Activated naive CD8-positive, alpha-beta T cell (primary cell): ENCODE results near the gene MBIP.
"Not testable (repeated sequence)": the region's sequence is repeated elsewhere in the genome, so short reads cannot be mapped to it uniquely, and the experiment has no call there.

Experiments
- H3K27ac Mint-ChIP-seq: one replicate; pipeline ENCODE4 v1.8.0; 2021; ENCODE audit warnings: mixed read lengths
- H3K27me3 Mint-ChIP-seq: one replicate; pipeline ENCODE4 v1.8.0; 2021; ENCODE audit warnings: mixed read lengths
- H3K36me3 Mint-ChIP-seq: one replicate; pipeline ENCODE4 v1.8.0; 2021; ENCODE audit warnings: mixed read lengths
- H3K4me1 Mint-ChIP-seq: one replicate; pipeline ENCODE4 v1.8.0; 2021; ENCODE audit warnings: low read depth, mixed read lengths
- H3K4me3 Mint-ChIP-seq: one replicate; pipeline ENCODE4 v1.8.0; 2021; ENCODE audit warnings: mild to moderate bottlenecking, mixed read lengths
- H3K9me3 Mint-ChIP-seq: one replicate; pipeline ENCODE4 v1.8.0; 2021; ENCODE audit warnings: low read depth, mixed read lengths

The MBIP gene

GRCh38 chr14:36320200-36320896 is at the start of gene MBIP:
MBIP (minus strand) TSS chr14:36320637; CDS start chr14:36320588, 49 bp downstream.
- H3K36me3 Mint-ChIP-seq = peaks cover 2% of the 10 kb centered on the region
- H3K27ac Mint-ChIP-seq = peak within 1 kb of the TSS; percentile 98
- H3K9me3 Mint-ChIP-seq = no peaks in the 10 kb centered on the region
- peak within 1 kb of the TSS; percentile 95 for H3K4me3 Mint-ChIP-seq
- H3K27me3 Mint-ChIP-seq = peaks cover 5% of the 10 kb centered on the region
- peaks cover 46% of the 10 kb centered on the region for H3K4me1 Mint-ChIP-seq

- peaks cover 8% of the 10 kb centered on the region for H3K27me3 Mint-ChIP-seq
- no peaks in the 10 kb centered on the region for H3K36me3 Mint-ChIP-seq
- H3K4me1 Mint-ChIP-seq = no peaks in the 10 kb centered on the region
- no peak overlapping the region for H3K27ac Mint-ChIP-seq
- no peak overlapping the region for H3K4me3 Mint-ChIP-seq
- H3K9me3 Mint-ChIP-seq = no peaks in the 10 kb centered on the region
These were observed 47.7 kb upstream of the MBIP start for GRCh38 chr14:36367985-36368774.

GRCh38 chr14:36365766-36366165 is 45.3 kb upstream of the MBIP start:
- Mint-ChIP-seq H3K36me3 (no peaks in the 10 kb centered on the region), H3K27me3 (peaks cover 8% of the 10 kb centered on the region), H3K4me3 (no peak overlapping the region), H3K9me3 (no peaks in the 10 kb centered on the region), H3K27ac (no peak overlapping the region), H3K4me1 (no peaks in the 10 kb centered on the region)

- Mint-ChIP-seq H3K4me1 (no peaks in the 10 kb centered on the region), H3K27me3 (peaks cover 8% of the 10 kb centered on the region), H3K4me3 (no peak overlapping the region), H3K36me3 (no peaks in the 10 kb centered on the region), H3K9me3 (no peaks in the 10 kb centered on the region), H3K27ac (no peak overlapping the region)
These were observed 43.3 kb upstream of the MBIP start for GRCh38 chr14:36363704-36364103.

- H3K4me3 Mint-ChIP-seq = no peak overlapping the region
- H3K36me3 Mint-ChIP-seq = no peaks in the 10 kb centered on the region
- H3K27me3 Mint-ChIP-seq = peaks cover 10% of the 10 kb centered on the region
- H3K27ac Mint-ChIP-seq = no peak overlapping the region
- H3K9me3 Mint-ChIP-seq = no peaks in the 10 kb centered on the region
- H3K4me1 Mint-ChIP-seq = no peaks in the 10 kb centered on the region
These were observed 42.2 kb upstream of the MBIP start for GRCh38 chr14:36362648-36363047.

- H3K27ac Mint-ChIP-seq = no peak overlapping the region
- peaks cover 2% of the 10 kb centered on the region for H3K36me3 Mint-ChIP-seq
- peaks cover 8% of the 10 kb centered on the region for H3K9me3 Mint-ChIP-seq
These were observed 40.9 kb upstream of the MBIP start for GRCh38 chr14:36361210-36361853.

GRCh38 chr14:36356862-36357261 is 36.4 kb upstream of the MBIP start:
- Mint-ChIP-seq H3K36me3 (peaks cover 9% of the 10 kb centered on the region), H3K27ac (no peak overlapping the region), H3K27me3 (peaks cover 12% of the 10 kb centered on the region), H3K9me3 (peaks cover 27% of the 10 kb centered on the region), H3K4me3 (no peak overlapping the region), H3K4me1 (no peaks in the 10 kb centered on the region)

More at GRCh38 chr14:36361210-36361853, 40.9 kb upstream of the MBIP start:
- no peaks in the 10 kb centered on the region for H3K4me1 Mint-ChIP-seq
- no peak overlapping the region for H3K4me3 Mint-ChIP-seq
- peaks cover 5% of the 10 kb centered on the region for H3K27me3 Mint-ChIP-seq

- Mint-ChIP-seq H3K27ac (no peak overlapping the region), H3K4me1 (no peaks in the 10 kb centered on the region), H3K9me3 (no peaks in the 10 kb centered on the region), H3K4me3 (no peak overlapping the region), H3K27me3 (no peaks in the 10 kb centered on the region), H3K36me3 (no peaks in the 10 kb centered on the region)
These were observed 25.6 kb upstream of the MBIP start for GRCh38 chr14:36346052-36346451.

- H3K27ac Mint-ChIP-seq = no peak overlapping the region
- H3K27me3 Mint-ChIP-seq = peaks cover 4% of the 10 kb centered on the region
- no peak overlapping the region for H3K4me3 Mint-ChIP-seq
- H3K4me1 Mint-ChIP-seq = peaks cover 2% of the 10 kb centered on the region
- no peaks in the 10 kb centered on the region for H3K9me3 Mint-ChIP-seq
- H3K36me3 Mint-ChIP-seq = no peaks in the 10 kb centered on the region
These were observed 23.8 kb upstream of the MBIP start for GRCh38 chr14:36344211-36344610.

- H3K4me3 Mint-ChIP-seq, H3K27ac Mint-ChIP-seq, H3K4me1 Mint-ChIP-seq, H3K9me3 Mint-ChIP-seq, H3K36me3 Mint-ChIP-seq: not testable (repeated sequence)
- H3K27me3 Mint-ChIP-seq = peaks cover 11% of the 10 kb centered on the region
These were observed 21.4 kb upstream of the MBIP start for GRCh38 chr14:36341811-36342210.

- Mint-ChIP-seq H3K9me3 (no peaks in the 10 kb centered on the region), H3K4me1 (peaks cover 2% of the 10 kb centered on the region), H3K4me3 (no peak overlapping the region), H3K27me3 (peaks cover 13% of the 10 kb centered on the region), H3K36me3 (no peaks in the 10 kb centered on the region), H3K27ac (no peak overlapping the region)
These were observed 19.9 kb upstream of the MBIP start for GRCh38 chr14:36340276-36340890.

- Mint-ChIP-seq H3K36me3 (no peaks in the 10 kb centered on the region), H3K27ac (no peak overlapping the region), H3K9me3 (no peaks in the 10 kb centered on the region), H3K4me3 (no peak overlapping the region), H3K4me1 (peaks cover 2% of the 10 kb centered on the region), H3K27me3 (peaks cover 15% of the 10 kb centered on the region)
These were observed 19.4 kb upstream of the MBIP start for GRCh38 chr14:36339816-36340215.

GRCh38 chr14:36333119-36333518 is 12.7 kb upstream of the MBIP start:
- H3K27me3 Mint-ChIP-seq = peaks cover 19% of the 10 kb centered on the region
- no peaks in the 10 kb centered on the region for H3K9me3 Mint-ChIP-seq
- no peak overlapping the region for H3K27ac Mint-ChIP-seq

GRCh38 chr14:36327573-36327972 is 7.1 kb upstream of the MBIP start:
- not testable (repeated sequence) for H3K27ac Mint-ChIP-seq, H3K4me1 Mint-ChIP-seq, H3K36me3 Mint-ChIP-seq, H3K4me3 Mint-ChIP-seq, H3K9me3 Mint-ChIP-seq
- peaks cover 20% of the 10 kb centered on the region for H3K27me3 Mint-ChIP-seq

More at GRCh38 chr14:36333119-36333518, 12.7 kb upstream of the MBIP start:
- Mint-ChIP-seq H3K36me3 (peaks cover 2% of the 10 kb centered on the region), H3K4me3 (no peak overlapping the region), H3K4me1 (no peaks in the 10 kb centered on the region)

- H3K4me1 Mint-ChIP-seq = peaks cover 2% of the 10 kb centered on the region
- H3K4me3 Mint-ChIP-seq = no peak overlapping the region
- peaks cover 16% of the 10 kb centered on the region for H3K27me3 Mint-ChIP-seq
- peaks cover 8% of the 10 kb centered on the region for H3K9me3 Mint-ChIP-seq
- no peak overlapping the region for H3K27ac Mint-ChIP-seq
- H3K36me3 Mint-ChIP-seq = peaks cover 5% of the 10 kb centered on the region
These were observed 5.4 kb upstream of the MBIP start for GRCh38 chr14:36325853-36326252.
